HG02759 (cell line): ENCODE results near the gene GOLGA6D.
"Not testable (repeated sequence)": the region's sequence is repeated elsewhere in the genome, so short reads cannot be mapped to it uniquely, and the experiment has no call there.

ENCODE experiments used
- ATAC-seq: cut with Tn5 transposase; IDR thresholded peaks from one replicate; pipeline ENCODE4 v1.9.1; 2021; ENCODE audit warnings: mild to moderate bottlenecking, moderate library complexity; ENCODE audit not compliant: unreplicated experiment

GOLGA6D gene

GRCh38 chr15:75275617-75276016, 7.0 kb upstream of the GOLGA6D start:
- ATAC-seq: not testable (repeated sequence)

DNA sequence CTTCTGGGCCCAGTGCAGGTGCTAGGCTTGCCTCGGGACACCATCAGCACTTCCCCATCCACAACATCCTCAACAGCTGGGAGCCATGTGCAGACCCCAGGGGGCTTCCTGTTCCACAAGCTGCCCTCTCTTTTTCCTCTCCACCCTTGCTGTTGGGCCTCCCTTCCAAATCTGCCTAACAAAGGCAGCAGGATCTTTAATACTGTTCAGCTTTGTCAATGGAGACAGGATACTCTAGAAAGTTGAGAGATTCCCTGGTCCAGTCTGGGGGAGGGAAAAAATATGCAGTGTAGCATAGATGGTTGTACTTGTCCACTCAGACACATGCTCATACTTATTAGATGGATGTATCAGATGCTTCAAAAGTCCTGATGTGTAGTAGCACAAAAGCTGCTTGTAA, 4.1 kb upstream of the GOLGA6D start:
- not testable (repeated sequence) for ATAC-seq

DNA sequence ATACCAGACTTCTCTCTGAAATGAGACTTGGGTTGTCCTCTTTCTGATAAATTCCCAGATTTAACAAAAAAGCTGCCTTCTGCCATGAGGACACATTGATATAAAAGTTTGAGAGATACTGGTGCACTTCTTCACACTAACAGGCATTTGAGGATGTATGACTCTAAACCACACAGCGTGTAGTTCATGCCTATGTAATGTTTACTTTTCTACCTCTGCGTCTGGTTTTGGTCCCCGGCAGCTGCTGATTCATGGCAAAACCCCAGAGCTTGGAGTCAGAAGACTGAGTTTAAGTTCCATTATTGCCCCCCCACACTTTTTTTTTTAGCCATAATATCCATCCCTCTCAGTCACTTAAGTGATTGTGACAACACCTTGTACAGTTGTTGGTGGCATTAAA, 1.5 kb downstream of the GOLGA6D start:
- ATAC-seq: not testable (repeated sequence)

GRCh38 chr15:75293660-75294059, 11.0 kb downstream of the GOLGA6D start:
- not testable (repeated sequence) for ATAC-seq

DNA sequence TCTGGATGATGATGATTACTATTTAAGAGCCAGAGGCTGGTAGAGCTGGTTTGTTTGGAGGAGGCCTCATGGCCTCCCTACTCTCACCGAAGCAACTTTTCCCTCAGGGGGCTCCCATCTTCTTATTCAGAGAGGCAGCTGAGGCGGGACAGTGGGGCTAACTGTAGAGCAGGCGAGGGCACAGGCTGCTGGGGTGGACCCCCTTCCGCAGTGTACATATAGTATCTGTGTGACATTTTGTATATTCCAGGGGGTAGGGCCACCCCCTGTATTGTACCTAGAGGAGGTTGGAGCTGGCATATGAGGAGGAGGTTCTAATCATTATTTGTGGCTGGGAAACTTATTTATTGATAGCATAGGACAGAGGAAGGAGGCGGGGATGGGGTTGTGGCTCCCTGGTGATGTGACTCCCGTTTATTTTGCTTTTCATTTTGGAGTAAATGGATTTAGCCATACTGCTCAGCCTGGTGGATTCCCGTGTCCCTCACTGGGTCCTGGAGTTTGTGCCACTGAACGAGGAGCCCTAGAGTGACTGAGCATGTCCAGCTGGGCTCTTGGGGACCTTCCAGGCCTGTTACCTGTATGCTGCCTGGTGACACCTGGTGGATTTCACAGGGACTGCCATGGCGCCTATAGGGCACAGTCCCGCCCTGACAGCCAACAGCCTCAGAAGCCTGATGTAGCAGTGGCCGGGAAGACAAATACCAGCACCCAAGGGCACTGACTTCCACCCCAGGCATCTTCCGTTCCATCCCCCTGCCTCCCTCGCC, 16.1 kb downstream of the GOLGA6D start:
- ATAC-seq: peak; percentile 50

GRCh38 chr15:75299311-75299688, 16.7 kb downstream of the GOLGA6D start:
- peak; percentile 55 for ATAC-seq

- not testable (repeated sequence) for ATAC-seq
Measured at GRCh38 chr15:75300026-75300425, 17.4 kb downstream of the GOLGA6D start.

DNA sequence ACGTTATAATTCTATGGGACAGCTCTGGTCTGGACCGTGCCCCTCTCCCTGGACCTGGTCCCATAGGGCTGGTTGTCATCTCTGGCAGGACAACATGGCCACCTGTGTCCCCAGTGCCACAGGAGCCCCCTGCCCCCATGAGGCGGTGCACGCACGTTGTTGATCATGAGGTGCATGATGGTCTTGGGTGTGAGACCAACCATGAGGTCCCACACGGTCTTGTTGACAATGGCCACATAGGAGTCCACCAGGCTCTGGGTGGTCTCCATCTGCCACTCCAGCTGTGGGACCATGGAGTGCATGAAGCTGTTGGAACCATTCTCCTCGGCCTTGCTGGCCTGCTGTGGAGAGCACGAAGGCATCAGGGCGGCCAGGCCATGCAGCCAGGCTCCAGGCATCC, 19.7 kb downstream of the GOLGA6D start:
- no peak for ATAC-seq

DNA sequence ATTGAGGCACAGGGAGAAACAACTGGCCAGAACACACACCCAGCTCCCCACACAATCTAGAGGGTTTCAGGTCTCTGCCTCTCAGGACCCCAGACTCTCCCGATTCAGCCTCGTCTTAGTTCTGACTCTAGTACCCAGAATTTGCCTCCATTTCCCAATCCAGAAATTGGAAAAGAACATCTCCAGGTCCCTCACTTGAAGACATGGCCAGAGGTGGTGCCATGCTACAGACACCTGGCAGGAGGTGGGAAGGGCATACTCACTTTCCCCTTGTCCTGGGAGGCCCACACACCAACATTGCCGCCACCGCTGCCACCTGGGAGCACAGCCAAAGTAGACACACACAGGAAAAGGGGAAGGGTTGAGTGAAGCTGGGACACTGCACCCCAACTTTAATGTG, 20.1 kb downstream of the GOLGA6D start:
- not testable (repeated sequence) for ATAC-seq

DNA sequence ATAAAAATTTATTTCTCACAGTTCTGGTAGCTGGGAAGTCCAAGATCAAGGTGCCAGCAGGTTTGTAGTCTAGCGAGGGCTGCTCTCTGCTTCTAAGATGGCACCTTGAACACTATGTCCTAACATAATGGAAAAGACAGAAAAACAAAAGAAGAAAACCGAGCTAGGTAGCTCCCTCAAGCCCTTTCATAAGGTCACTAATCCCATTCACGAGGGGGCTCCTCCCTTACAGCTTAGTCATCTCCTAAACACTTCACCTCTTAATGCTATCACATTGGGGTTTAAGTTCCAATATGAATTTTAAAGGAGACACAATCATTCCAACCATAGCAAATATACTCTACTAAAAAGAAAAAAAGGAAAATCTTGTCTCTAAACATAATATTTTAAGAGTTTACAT, 23.6 kb downstream of the GOLGA6D start:
- ATAC-seq: no peak

- no peak for ATAC-seq
Measured at GRCh38 chr15:75307778-75308390, 25.2 kb downstream of the GOLGA6D start.

GRCh38 chr15:75309711-75310110, 27.1 kb downstream of the GOLGA6D start:
- no peak for ATAC-seq

GRCh38 chr15:75312548-75312947, 29.9 kb downstream of the GOLGA6D start:
- ATAC-seq: not testable (repeated sequence)

DNA sequence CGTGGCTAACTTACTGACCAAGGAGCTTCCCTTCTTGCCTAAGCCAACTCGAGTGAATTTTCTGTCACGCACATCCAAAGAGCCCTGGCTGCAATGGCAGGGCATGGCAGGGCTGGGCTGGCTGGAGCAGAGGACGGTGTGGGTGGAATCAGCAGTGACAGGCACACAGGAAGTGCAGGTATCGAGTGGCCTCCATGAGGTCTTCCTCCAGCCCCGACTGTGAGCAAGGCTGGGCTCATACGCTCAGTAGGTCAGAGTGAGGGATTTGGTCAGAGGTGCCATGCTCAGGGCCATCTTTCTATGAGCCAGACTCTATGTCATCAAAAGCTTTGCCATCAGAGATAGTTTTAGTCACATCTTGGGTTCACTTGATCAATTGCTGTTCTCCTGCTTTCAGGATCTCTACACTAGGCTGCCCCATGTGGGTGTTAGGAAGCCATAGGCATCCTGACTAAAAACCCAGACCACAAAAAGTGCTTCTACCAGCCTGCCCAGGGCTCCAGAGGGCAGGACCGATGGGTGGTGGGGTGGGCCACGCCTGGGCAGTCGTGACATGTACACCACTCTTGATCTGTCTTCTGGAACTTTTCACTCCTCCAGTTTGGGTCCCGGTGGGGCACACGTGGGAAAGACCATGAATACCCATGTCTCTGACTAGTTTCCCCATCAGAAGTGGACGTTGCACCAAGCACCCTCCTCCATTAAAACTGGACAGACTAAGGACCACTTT, 30.6 kb downstream of the GOLGA6D start:
- no peak for ATAC-seq

DNA sequence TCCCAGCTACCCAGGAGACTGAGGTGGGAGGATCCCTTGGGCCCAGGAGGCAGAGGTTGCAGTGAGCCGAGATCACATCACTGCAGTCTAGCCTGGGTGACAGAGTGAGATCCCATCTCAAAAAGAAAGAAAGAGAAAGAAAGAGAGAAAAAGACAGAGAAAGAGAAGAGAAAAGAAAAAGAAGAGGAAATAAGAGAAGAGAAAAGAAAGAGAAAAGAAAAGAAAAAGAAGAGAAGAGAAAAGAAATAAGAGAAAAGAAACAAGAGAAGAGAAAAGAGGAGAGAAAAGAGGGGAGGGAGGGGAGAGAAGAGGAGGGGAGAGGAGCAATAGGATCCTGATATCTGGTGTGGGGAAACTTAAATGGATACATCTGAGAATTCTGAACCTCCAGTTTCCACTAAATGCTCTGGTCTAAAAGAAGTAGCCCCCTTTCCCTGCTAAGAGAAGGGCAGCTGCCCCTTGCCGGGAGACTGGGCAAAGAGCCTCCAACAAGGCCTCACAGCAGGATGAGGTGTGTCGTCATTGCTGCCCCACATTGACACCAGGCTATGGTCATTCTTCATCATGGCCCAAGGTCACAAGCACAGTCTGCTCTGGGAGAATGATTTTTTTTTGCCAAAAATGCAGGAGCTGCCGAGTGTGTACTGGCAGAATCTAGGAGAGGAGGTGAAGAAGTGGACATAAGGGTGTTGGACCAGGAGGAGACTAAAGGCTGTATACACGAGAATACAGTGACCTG, 32.1 kb downstream of the GOLGA6D start:
- ATAC-seq: no peak

DNA sequence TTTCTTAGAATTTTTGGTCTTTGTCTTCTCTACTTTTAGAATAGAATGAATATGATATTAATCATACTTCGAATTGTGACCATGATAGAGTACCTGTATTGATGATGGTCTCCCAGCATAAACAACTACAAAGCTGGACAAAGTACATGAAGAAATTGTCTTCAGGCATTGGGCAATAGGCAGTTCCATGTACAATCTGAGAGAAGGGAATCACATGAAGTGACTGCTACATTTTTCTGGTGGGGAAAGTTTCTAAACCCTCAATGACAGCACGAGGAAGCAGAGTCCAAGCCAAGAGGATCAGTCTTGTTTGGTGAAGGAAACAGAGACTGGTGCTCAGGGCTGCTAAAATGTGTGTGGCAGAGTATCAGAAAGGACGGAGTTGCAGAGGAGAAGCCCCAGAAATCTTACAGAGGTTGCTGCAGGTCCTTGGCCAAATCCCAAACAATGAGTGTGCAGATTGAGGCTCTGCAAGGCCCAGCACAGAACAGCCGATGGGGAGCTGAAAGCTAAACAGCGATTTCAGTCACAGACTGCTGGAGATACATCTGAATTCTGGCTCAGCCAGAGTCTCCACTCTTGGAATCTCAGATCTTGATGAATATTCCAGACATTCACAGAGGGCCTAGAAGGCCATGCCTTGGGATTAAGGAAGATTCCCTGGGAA, 36.7 kb downstream of the GOLGA6D start:
- ATAC-seq: not testable (repeated sequence)

GRCh38 chr15:75321711-75322110, 39.1 kb downstream of the GOLGA6D start:
- no peak for ATAC-seq

GRCh38 chr15:75325922-75326321, 43.3 kb downstream of the GOLGA6D start:
- no peak for ATAC-seq

DNA sequence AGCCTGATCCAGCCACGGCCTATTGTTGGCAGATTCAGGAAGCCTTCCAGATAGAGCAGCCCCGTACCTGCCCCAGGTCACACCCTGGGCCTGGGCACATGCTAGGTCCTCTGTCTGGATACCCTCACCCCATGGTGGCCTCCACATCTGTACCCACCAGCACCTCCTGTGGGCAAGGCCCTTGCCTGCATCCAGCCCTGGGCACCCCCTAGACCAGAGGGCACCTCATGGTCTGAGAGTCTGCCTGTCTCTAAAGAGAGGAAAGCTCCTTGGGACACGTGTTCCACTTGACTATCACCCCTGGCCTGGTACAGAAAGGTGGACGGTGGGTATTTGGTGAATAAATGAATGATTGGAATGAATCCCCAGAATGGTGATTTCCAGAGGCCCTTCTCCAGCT, 44.4 kb downstream of the GOLGA6D start:
- ATAC-seq: no peak

- ATAC-seq: no peak
Measured at GRCh38 chr15:75327491-75327890, 44.9 kb downstream of the GOLGA6D start.
